B cell (primary cell): ENCODE results near the gene MAGI2.

ENCODE experiments used
- CTCF ChIP-seq: fragments of 200-600 bp; IDR thresholded peaks from one replicate; pipeline ENCODE4 v1.8.0; 2022; ENCODE audit warnings: antibody characterized with exemption, mild to moderate bottlenecking
- EZH2 ChIP-seq: IDR thresholded peaks from 2 replicates; pipeline ENCODE4 v1.6.1; 2012; ENCODE audit warnings: borderline replicate concordance, low read depth, mild to moderate bottlenecking, moderate library complexity, low read length; ENCODE audit not compliant: insufficient read depth, poor library complexity, severe bottlenecking

GRCh38 chr7:78413568-78413967, 1039.9 kb downstream of the MAGI2 start:
- TF ChIP-seq CTCF = no peak
- no peak for TF ChIP-seq EZH2
